NB4 (cell line): Measurements from ENCODE around the gene AXL.

Experiments
- DNase-seq: peaks from one replicate; pipeline ENCODE4 v3.0.0; 2010; ENCODE audit warnings: low read depth
- H3K4me3 ChIP-seq: one replicate; pipeline ENCODE4 v1.5.1; 2011; ENCODE audit warnings: mild to moderate bottlenecking, low read depth, low read length, moderate library complexity
- CTCF ChIP-seq: IDR thresholded peaks from one replicate; pipeline ENCODE4 v1.5.1; 2012; ENCODE audit warnings: low read depth, low read length
- MAX ChIP-seq: IDR thresholded peaks from 2 replicates; pipeline ENCODE4 v1.6.1; 2011; ENCODE audit warnings: low read depth, low read length
- MYC ChIP-seq: IDR thresholded peaks from 2 replicates; pipeline ENCODE4 v1.6.1; 2011; ENCODE audit warnings: low read depth, low read length
- POLR2A ChIP-seq: IDR thresholded peaks from 2 replicates; pipeline ENCODE4 v1.6.1; 2011; ENCODE audit warnings: mild to moderate bottlenecking; ENCODE audit not compliant: insufficient read length; ENCODE audit errors: extremely low read depth

AXL gene

GRCh38 chr19:41235480-41235879 is 16.5 kb downstream of the AXL start:
- H3K4me3 ChIP-seq, result no peak overlapping the region
- DNase-seq, result no peak
- TF ChIP-seq CTCF (no peak), MAX (no peak), POLR2A (no peak)

GRCh38 chr19:41238244-41238643 is 19.2 kb downstream of the AXL start:
- TF ChIP-seq CTCF (no peak), POLR2A (no peak), MAX (no peak), MYC (no peak)
- H3K4me3 ChIP-seq, result no peak overlapping the region
- no peak for DNase-seq

- TF ChIP-seq MAX (no peak), CTCF (no peak), MYC (no peak), POLR2A (no peak)
- no peak overlapping the region for H3K4me3 ChIP-seq
- no peak for DNase-seq
These were observed 20.3 kb downstream of the AXL start for GRCh38 chr19:41239363-41239762.

GRCh38 chr19:41239961-41240574 is 21.0 kb downstream of the AXL start:
- no peak overlapping the region for H3K4me3 ChIP-seq
- no peak for DNase-seq
- TF ChIP-seq POLR2A (no peak), CTCF (no peak), MYC (no peak), MAX (no peak)

- H3K4me3 ChIP-seq, result no peak overlapping the region
- DNase-seq, result no peak
- TF ChIP-seq POLR2A, result no peak
- TF ChIP-seq MYC, result no peak
- TF ChIP-seq MAX, result no peak
- no peak for TF ChIP-seq CTCF
These were observed 22.8 kb downstream of the AXL start for GRCh38 chr19:41241859-41242258.

- no peak for TF ChIP-seq POLR2A
- TF ChIP-seq CTCF, result no peak
- no peak for TF ChIP-seq MYC
- TF ChIP-seq MAX, result no peak
- no peak for DNase-seq
- no peak overlapping the region for H3K4me3 ChIP-seq
These were observed 25.1 kb downstream of the AXL start for GRCh38 chr19:41244117-41244516.
